NB4 (cell line): ENCODE results near the gene COG5.

Source experiments
- DNase-seq: peaks from one replicate; pipeline ENCODE4 v3.0.0; 2010; ENCODE audit warnings: low read depth
- H3K4me3 ChIP-seq: one replicate; pipeline ENCODE4 v1.5.1; 2011; ENCODE audit warnings: mild to moderate bottlenecking, low read depth, low read length, moderate library complexity
- MYC ChIP-seq: IDR thresholded peaks from 2 replicates; pipeline ENCODE4 v1.6.1; 2011; ENCODE audit warnings: low read depth, low read length
- POLR2A ChIP-seq: IDR thresholded peaks from 2 replicates; pipeline ENCODE4 v1.6.1; 2011; ENCODE audit warnings: mild to moderate bottlenecking; ENCODE audit not compliant: insufficient read length; ENCODE audit errors: extremely low read depth
- TF ChIP-seq, protein P1 (sequence below): IDR thresholded peaks from 2 replicates; pipeline ENCODE4 v1.6.1; 2011; ENCODE audit warnings: low read depth, low read length
- TF ChIP-seq, protein P2 (sequence below): IDR thresholded peaks from one replicate; pipeline ENCODE4 v1.5.1; 2012; ENCODE audit warnings: low read depth, low read length

The COG5 gene

DNA sequence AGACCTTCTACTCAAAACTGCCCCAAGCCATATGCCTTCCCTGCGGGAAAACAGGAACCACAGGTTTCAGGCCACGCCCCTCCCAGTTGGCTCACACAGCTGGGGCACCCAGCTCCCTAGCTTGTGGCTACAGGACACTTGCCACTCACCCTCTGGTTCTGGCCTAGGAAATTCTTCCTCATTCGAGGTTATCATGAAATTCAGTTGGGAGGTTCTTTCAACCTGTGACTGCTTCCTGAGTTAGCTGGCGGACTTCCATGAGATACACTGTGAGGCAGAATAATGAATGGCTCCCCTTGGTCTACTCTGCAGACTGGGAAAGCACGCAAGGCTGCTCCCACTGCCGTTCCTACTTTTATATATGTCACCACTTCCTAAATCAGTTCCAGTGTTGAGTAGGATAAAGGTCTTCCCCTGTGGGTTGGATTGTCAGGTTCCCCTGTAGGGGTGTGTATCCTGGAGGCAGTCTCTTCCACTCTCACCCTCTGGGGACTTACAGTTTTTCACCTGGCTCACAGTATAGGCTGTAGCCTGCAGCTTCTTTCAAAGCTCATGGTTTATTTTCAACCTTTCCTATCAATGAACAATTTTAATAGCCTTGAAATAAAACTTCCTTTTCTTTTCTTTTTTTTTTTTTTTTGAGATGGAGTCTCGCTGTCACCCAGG is 56.9 kb downstream of the COG5 start:
- no peak for TF ChIP-seq POLR2A
- TF ChIP-seq, protein P1, sequence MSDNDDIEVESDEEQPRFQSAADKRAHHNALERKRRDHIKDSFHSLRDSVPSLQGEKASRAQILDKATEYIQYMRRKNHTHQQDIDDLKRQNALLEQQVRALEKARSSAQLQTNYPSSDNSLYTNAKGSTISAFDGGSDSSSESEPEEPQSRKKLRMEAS: no peak
- TF ChIP-seq MYC: no peak
- TF ChIP-seq, protein P2, sequence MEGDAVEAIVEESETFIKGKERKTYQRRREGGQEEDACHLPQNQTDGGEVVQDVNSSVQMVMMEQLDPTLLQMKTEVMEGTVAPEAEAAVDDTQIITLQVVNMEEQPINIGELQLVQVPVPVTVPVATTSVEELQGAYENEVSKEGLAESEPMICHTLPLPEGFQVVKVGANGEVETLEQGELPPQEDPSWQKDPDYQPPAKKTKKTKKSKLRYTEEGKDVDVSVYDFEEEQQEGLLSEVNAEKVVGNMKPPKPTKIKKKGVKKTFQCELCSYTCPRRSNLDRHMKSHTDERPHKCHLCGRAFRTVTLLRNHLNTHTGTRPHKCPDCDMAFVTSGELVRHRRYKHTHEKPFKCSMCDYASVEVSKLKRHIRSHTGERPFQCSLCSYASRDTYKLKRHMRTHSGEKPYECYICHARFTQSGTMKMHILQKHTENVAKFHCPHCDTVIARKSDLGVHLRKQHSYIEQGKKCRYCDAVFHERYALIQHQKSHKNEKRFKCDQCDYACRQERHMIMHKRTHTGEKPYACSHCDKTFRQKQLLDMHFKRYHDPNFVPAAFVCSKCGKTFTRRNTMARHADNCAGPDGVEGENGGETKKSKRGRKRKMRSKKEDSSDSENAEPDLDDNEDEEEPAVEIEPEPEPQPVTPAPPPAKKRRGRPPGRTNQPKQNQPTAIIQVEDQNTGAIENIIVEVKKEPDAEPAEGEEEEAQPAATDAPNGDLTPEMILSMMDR: no peak
- DNase-seq: peak; percentile 62
- H3K4me3 ChIP-seq: no peak overlapping the region

DNA sequence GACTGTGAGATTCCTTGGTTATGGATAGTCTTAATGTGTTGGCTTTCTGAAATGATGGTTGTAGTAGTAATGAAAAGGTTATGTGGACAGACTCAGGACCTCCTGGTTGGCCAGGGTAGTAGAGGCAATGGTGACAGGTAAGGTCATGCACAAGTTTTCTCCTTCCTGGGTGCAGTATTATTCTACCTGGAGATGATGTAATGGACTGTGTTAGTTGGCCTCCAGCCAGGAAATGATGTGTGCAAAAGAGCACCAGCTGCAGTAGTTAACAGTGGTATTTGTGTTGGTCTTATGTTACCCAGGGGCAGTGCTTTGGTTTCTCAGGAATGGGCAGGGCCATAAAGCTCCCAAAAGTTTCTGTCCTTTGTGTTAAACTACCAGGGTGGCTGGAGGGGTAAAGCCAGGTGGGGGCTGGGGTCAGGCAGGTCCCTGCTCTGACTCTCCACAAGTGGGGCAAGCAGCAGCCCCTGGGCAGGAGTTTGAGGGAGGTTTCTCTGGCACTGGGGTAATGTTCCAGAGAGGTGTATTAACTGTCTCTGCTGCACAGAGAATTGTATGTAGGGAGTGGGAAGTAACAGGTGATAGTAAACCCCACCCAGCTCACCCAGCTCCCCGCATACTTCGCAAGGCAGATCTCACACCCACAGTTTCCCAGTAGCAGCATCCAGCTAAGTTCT is 57.6 kb downstream of the COG5 start:
- no peak for DNase-seq
- H3K4me3 ChIP-seq: no peak overlapping the region
- TF ChIP-seq, protein P1: no peak
- TF ChIP-seq POLR2A (no peak), MYC (no peak)
- TF ChIP-seq, protein P2: no peak

DNA sequence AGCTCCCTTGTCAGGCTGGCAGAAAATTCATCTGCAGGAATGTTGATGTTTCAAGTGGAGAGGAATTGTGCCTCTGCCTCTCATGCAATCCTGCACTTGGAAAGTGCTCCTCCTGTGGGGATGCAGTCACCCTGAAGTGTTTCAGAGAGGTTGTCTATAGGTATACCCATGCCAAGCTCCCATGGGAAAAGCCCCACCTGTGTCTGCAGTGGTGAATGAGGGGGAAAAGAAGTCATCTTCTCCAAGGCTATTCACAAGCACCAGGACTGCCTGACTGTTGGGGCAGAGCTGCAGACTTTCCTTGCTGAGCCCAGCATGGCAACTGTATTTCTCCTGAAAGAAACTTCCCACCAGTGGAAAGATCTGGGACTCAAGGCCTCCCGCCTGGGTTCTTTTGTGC is 58.4 kb downstream of the COG5 start:
- no peak for DNase-seq
- TF ChIP-seq POLR2A (no peak), MYC (no peak)
- TF ChIP-seq, protein P1: no peak
- TF ChIP-seq, protein P2: no peak
- H3K4me3 ChIP-seq: no peak overlapping the region

DNA sequence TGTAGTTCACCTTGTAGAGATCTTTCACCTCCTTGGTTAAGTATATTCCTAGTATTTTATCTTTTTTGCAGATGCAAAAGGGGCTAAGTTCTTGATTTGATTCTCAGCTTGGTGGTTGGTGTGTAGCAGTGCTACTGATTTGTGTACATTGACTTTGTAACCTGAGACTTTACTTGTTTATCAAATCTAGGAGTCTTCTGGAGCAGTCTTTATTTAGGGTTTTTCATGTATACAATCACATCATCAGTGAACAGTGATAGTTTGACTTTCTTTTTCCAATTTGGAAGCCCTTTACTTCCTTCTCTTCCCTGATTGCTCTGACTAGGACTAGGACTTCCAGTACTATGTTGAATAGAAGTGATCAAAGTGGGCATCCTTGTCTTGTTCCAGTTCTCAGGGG is 60.0 kb downstream of the COG5 start:
- H3K4me3 ChIP-seq: no peak overlapping the region
- DNase-seq: no peak
- TF ChIP-seq, protein P1: no peak
- TF ChIP-seq, protein P2: no peak
- TF ChIP-seq POLR2A (no peak), MYC (no peak)

DNA sequence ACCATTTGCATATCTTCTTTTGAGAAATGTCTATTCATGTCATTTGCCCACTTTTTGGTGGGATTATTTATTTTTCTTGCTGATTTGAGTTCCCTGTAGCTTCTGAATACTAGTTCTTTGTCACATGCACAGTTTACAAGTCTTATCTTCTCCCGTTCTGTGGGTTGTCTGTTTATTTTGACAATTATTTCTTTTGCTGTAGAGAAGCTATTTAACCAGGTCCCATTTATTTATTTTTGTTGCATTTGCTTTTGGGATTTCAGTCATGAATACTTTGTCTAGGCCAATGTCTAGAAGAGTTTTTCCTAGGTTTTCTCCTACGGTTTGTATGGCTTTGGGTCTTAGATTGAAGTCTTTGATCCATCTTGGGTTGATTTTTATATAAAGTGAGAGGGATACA is 60.9 kb downstream of the COG5 start:
- TF ChIP-seq POLR2A (no peak), MYC (no peak)
- TF ChIP-seq, protein P1: no peak
- TF ChIP-seq, protein P2: no peak
- no peak for DNase-seq
- H3K4me3 ChIP-seq: no peak overlapping the region
